ENCODE results near the gene MFSD11. TPM values are rescaled to one million over a fixed set of nuclear protein-coding genes. Genes with fewer than 3 reads are reported as not detected.

MFSD11 gene
- total and polyA plus RNA-seq, 2 of the 8 experiments (the other 6 are each of a cell fraction or from before 2014, with no cell fraction given), result 17.7 to 19.8 TPM

GRCh38 chr17:76755285-76755684 lies 17.4 kb downstream of the MFSD11 start:
- FAIRE-seq (no peak), DNase-seq (ENCODE audit: low read depth in 1 of 2, low spot score in 2 of 2) (no peak)
- Histone ChIP-seq H2BK5ac (ENCODE audit: low read depth, low read length) (no peak overlapping the region), H2BK12ac (ENCODE audit: low read depth, low read length) (no peak overlapping the region), H2BK120ac (replicated peaks; ENCODE audit: low read depth, low read length) (no peak overlapping the region), H4K8ac (ENCODE audit: extremely low read depth, insufficient read depth, low read length) (no peak overlapping the region), H2BK15ac (ENCODE audit: low read length) (no peak overlapping the region), H2AK5ac (ENCODE audit: low read depth, low read length) (no peak overlapping the region), H4K91ac (replicated peaks; ENCODE audit: insufficient read length, low read length) (no peak overlapping the region), H3K27ac (ENCODE audit: low read depth, low read length) (no peak overlapping the region), H4K5ac (ENCODE audit: insufficient read length, low read depth, low read length) (no peak overlapping the region), H3K56ac (replicated peaks; ENCODE audit: insufficient read length, low read depth, low read length) (no peak overlapping the region), H3K14ac (ENCODE audit: insufficient read length) (no peak overlapping the region), H3K9ac (replicated peaks in 1 of 4; ENCODE audit: extremely low read depth in 1 of 4, low read depth in 3 of 4, low read length in 3 of 4) (no peak overlapping the region), H3K18ac (ENCODE audit: extremely low read depth, low read length) (no peak overlapping the region), H3K79me1 (ENCODE audit: low read depth, low read length) (no peaks in the 10 kb centered on the region), H3K27me3 (replicated peaks in 1 of 4; ENCODE audit: control insufficient read depth in 3 of 4, extremely low read depth in 1 of 4, insufficient read depth in 3 of 4, low read length in 3 of 4) (no peaks in the 10 kb centered on the region), H3K4me2 (ENCODE audit: insufficient read depth in 1 of 2, low read depth in 2 of 2, low read length in 2 of 2) (no peak overlapping the region), H3K4me1 (replicated peaks in 1 of 4; ENCODE audit: control insufficient read depth in 3 of 4, insufficient read depth in 4 of 4, low read length in 3 of 4) (no peaks in the 10 kb centered on the region), H3K4ac (replicated peaks; ENCODE audit: insufficient read length, low read depth, low read length) (no peak overlapping the region), H3K4me3 (ENCODE audit: extremely low read depth in 1 of 4, insufficient read depth in 2 of 4, low read depth in 3 of 4, low read length in 4 of 4) (no peak overlapping the region), H4K20me1 (replicated peaks in 1 of 2; ENCODE audit: control insufficient read depth in 1 of 2, insufficient read depth in 2 of 2, low read length in 2 of 2) (peaks cover 0 to 1% of the 10 kb centered on the region in 2 experiments), H3K23ac (ENCODE audit: insufficient read length) (no peak overlapping the region), H3K9me3 (ENCODE audit: insufficient read depth in 2 of 2, low read depth in 1 of 2, low read length in 1 of 2) (no peaks in the 10 kb centered on the region), H2BK20ac (ENCODE audit: low read length) (no peak overlapping the region), H2AFZ (ENCODE audit: low read length) (no peak overlapping the region), H3K23me2 (ENCODE audit: low read depth, low read length) (no peaks in the 10 kb centered on the region), H3K79me2 (ENCODE audit: control insufficient read depth in 1 of 2, insufficient read depth in 2 of 2, low read length in 2 of 2) (no peaks in the 10 kb centered on the region), H3K36me3 (ENCODE audit: control insufficient read depth in 2 of 4, insufficient read depth in 4 of 4, low read length in 3 of 4) (peaks cover 0 to 4% (median 4%) of the 10 kb centered on the region in 4 experiments; a peak in 4 of 8 replicates)
- POLR2A ChIA-PET (ENCODE audit: partially characterized antibody), result interaction anchor here (0.6 to 1.3 kb wide), 4 partner anchors 14 to 568 kb away, joined by 3 to 7 read pairs (median 4); partner anchors contain the start of gene MFSD11
- CTCF ChIA-PET (ENCODE audit: partially characterized antibody), result interaction anchor here (0.6 to 2.1 kb wide), 3 partner anchors 26 to 174 kb away, joined by 4 to 6 read pairs (median 5); no protein-coding TSS in a partner anchor
- WGBS, 2 experiments (ENCODE audit: extremely low coverage in 1 of 2, insufficient coverage in 1 of 2, insufficient read length in 1 of 2, insufficient replicate concordance in 2 of 2, low coverage in 1 of 2, low lambda C conversion rate in 2 of 2, missing lambda C conversion rate in 1 of 2), result 90% methylated on average over 2 of the region's 2 CpGs; no CpG with 5 or more reads in 1 of the 2 experiments
- TF ChIP-seq ASH2L (IDR thresholded peaks at IDR 0.05; ENCODE audit: low read length), result no peak
- no peak for TF ChIP-seq CBX8 (IDR thresholded peaks at IDR 0.05; ENCODE audit: borderline replicate concordance, low read depth, low read length)
